ENCODE measurements around the gene PLXDC1.

PLXDC1 gene

DNA sequence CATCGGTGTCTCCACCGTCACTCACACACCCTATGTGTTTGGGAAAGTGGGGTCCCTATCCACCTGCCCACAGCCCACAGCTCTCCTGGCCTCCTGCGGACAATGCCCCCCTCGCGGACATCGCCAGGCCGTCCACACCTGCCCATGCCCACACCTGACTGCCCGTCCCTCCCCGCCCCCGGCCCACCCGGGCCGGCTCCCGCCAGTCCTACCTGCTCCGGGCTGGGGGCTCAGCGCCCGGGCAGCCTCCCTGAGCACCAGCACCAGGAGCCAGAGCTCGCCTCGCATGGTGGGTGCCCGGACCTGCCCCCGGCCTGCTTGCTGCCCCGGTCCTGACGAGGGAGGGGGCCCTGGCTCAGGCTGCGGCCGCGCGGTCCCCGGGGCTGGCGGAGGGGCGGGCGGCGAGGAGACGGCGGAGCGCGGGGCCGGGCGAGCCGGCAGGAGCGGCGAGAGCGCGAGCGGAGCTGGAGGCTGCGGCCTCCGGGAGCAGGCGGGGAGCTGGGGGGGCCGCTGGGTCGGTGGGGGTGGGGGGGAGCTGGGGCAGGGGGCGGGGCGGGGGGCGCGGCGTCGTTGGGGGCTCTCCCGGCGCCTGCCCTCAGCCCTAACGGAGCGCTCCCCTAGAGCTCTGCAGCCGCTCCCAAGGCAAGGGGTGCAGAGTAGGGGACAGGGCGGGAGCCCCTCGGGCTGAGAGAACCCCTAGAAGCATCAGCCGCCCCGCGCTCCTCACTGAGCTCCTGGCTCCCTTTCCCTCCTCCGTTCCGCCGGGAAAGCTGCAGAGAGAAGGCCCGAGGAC lies at the start of gene PLXDC1:
PLXDC1 (minus strand) TSS at position 488 of the 793 bp plus-strand sequence; CDS start at position 288, 200 bp downstream.
- H3K4me3 ChIP-seq (ENCODE audit: low read depth, low read length) = peak within 1 kb of the TSS; percentile 33
- no peak for DNase-seq (ENCODE audit: low read depth)

DNA sequence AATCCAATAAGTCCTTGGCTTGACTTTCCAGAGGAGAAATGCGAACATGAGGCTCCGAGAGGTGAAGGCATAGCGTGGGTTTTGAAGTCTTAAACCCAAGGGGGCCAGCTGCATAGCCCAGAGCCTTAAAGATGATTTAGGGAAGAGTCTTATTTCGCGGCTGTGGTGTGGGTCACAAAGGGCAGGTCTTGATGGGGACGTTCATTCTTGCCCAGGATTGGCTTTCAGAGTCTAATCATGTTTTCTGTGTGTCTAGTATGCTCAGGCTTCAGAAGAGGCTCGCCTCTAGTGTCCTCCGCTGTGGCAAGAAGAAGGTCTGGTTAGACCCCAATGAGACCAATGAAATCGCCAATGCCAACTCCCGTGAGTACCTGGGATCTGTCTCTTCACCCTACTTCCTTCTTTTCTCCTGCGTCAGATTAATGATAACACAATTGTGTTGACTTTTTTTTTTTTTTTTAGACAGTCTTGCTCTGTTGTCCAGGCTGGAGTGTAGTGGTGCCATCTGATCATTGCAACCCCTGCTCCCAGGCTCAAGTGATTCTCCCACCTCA lies 49.6 kb upstream of the PLXDC1 start:
- DNase-seq (ENCODE audit: low read depth) = no peak
- H3K4me3 ChIP-seq (ENCODE audit: low read depth, low read length) = peak overlapping the region; percentile 62

- no peak for DNase-seq (ENCODE audit: low read depth)
- H3K4me3 ChIP-seq (ENCODE audit: low read depth, low read length) = peak within 1 kb of the TSS; percentile 62
Observed at GRCh38 chr17:39200070-39200879, 48.8 kb upstream of the PLXDC1 start, which contains the start of gene RPL19. Gene RPL19 (plus strand): TSS chr17:39200283. CDS start chr17:39200345, 62 bp downstream.

DNA sequence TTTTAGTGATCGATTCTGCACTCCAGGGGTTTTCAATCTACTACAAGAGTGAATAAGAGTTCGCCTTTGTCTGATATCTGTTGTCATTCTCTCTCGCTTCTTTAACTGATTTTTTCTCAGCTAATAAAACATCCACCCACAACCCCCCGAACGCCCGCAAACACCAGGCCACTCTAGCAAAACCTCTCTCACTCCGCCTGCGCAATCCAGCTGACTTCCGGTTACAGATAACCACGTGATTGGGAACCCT lies 48.3 kb upstream of the PLXDC1 start:
- peak; percentile 84 for DNase-seq (ENCODE audit: low read depth)
- H3K4me3 ChIP-seq (ENCODE audit: low read depth, low read length) = peak overlapping the region; percentile 62

- no peak for DNase-seq (ENCODE audit: low read depth)
- H3K4me3 ChIP-seq (ENCODE audit: low read depth, low read length) = peak overlapping the region; percentile 90
Observed at GRCh38 chr17:39198186-39198566, 46.7 kb upstream of the PLXDC1 start.

- DNase-seq (ENCODE audit: low read depth) = peak; percentile 34
- H3K4me3 ChIP-seq (ENCODE audit: low read depth, low read length) = peak within 1 kb of the TSS; percentile 90
Observed at GRCh38 chr17:39197380-39198185, 46.1 kb upstream of the PLXDC1 start, which contains the start of gene CACNB1. Gene CACNB1 (minus strand): TSS chr17:39197669. CDS start chr17:39197495, 174 bp downstream.

DNA sequence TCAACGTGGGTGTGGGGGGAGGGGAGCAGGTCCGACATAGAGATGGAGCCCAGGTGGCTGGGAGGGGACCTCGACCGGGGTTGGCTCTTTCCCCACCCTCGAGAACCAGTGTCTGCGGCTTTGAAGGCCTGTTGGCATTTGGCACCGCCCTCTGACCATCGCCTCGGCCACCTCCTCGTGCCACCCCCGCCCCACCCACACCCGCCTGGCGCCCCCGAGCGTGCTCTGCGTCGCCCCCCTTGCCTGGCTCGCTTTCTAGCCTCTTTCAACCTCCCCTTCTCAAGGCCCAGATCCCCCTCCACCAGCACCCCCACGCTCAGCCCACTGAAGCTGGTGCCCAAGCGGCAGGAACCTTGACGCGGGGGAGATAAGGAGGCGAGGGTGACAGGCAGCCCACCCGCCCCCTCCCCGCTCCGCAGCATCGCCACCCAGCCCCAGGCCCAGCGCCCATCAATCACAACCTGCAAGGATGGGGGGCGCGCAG lies 45.4 kb upstream of the PLXDC1 start:
- DNase-seq (ENCODE audit: low read depth) = no peak
- peak overlapping the region; percentile 90 for H3K4me3 ChIP-seq (ENCODE audit: low read depth, low read length)

DNA sequence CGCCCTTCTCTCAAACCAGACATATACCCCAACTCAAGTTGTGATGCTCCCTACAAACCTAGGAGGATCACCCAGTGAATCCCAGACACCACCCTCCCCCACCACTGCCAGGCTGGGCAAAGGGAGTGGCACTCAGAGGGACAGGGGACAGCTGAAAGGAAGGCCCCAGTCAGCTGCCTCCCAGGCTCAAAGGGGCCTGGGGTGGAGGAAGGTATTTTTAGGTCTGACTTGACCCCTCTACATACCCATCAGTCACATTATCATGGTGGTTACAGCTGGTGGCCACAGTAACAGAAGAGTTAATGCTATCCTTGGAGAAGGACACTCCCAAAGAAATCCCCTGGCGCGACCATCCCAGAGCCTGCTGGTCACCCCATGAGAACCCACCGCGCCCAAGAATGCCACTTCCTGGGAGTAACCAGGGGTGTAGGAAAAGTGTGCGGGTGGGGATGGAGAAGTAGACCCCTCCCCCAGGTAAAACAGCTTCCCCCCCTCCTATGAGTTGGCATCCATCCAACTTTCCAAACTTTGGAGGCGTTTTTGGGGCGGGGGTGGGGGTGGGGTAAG lies 44.9 kb upstream of the PLXDC1 start:
- no peak for DNase-seq (ENCODE audit: low read depth)
- H3K4me3 ChIP-seq (ENCODE audit: low read depth, low read length) = peak overlapping the region; percentile 90

- H3K4me3 ChIP-seq (ENCODE audit: low read depth, low read length) = peak overlapping the region; percentile 90
Observed at GRCh38 chr17:39195568-39196160, 44.2 kb upstream of the PLXDC1 start.

DNA sequence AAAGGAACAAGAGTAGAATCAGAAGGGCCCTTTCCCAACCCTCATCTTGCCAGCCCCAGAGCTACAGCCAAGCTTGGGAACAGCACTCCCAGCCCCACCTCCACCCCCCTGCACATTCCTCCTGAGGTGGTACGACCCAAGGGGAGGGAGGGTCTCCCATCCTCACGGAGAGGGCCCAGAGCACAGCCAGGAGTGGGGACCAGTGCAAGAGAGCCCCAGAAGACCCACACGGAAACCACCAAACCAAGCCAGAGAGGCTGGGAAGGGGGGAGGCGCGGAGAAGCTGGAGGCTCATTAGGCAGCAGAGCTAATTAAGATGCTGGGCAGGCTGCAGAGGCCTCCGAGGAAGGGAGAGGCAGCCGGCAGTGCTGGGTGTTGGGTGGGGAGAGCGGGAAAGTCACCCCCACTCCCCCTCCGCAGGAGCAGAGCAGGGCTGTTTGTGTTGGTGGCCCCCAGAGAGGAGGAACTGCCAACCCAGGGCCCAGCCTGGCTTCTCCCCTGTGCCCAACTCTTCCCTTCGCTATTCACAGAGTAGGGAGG lies 43.6 kb upstream of the PLXDC1 start:
- DNase-seq (ENCODE audit: low read depth) = no peak
- H3K4me3 ChIP-seq (ENCODE audit: low read depth, low read length) = peak overlapping the region; percentile 90

More at GRCh38 chr17:39195568-39196160, 44.2 kb upstream of the PLXDC1 start:
- no peak for DNase-seq (ENCODE audit: low read depth)

- H3K4me3 ChIP-seq (ENCODE audit: low read depth, low read length) = peak overlapping the region; percentile 90
- DNase-seq (ENCODE audit: low read depth) = peak; percentile 20
Observed at GRCh38 chr17:39194089-39194984, 42.9 kb upstream of the PLXDC1 start.

DNA sequence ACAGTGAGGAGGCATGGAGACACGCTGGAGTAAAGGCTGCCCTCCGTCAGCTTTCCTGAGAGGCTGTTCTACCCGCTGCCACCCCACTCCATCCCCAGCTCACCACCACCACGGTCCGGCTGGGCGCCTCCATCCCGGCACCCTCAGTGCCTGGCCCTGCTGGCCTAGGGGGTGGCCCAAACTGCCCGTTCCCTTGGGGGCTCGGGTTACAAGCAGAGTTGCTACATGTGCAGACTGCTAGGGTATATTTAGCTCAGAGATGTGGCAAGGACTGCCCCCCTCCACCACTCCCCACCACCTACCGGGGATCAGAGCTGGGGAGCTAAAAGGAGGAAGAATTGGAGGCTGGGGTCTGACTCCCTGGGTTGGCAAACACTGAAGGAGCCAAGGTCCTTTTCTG lies 41.9 kb upstream of the PLXDC1 start:
- DNase-seq (ENCODE audit: low read depth) = no peak
- H3K4me3 ChIP-seq (ENCODE audit: low read depth, low read length) = no peak overlapping the region

DNA sequence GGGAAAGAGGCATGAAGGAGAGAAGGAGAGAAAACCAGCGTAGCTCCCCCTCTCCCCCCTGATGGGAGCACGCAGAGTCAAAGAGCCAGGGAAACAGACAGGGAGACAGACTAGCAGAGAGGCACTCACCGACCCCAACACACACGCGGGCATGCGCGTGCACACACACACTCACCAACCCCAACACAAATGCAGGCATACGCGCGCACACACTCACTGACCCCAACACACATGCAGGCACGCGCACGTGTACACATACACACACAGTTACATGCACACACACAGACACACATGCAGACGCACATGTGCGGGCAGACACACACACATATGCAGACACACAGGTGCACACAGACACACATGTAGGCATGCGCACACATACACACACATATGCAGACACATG lies 41.5 kb upstream of the PLXDC1 start:
- H3K4me3 ChIP-seq (ENCODE audit: low read depth, low read length) = no peak overlapping the region
- DNase-seq (ENCODE audit: low read depth) = no peak

DNA sequence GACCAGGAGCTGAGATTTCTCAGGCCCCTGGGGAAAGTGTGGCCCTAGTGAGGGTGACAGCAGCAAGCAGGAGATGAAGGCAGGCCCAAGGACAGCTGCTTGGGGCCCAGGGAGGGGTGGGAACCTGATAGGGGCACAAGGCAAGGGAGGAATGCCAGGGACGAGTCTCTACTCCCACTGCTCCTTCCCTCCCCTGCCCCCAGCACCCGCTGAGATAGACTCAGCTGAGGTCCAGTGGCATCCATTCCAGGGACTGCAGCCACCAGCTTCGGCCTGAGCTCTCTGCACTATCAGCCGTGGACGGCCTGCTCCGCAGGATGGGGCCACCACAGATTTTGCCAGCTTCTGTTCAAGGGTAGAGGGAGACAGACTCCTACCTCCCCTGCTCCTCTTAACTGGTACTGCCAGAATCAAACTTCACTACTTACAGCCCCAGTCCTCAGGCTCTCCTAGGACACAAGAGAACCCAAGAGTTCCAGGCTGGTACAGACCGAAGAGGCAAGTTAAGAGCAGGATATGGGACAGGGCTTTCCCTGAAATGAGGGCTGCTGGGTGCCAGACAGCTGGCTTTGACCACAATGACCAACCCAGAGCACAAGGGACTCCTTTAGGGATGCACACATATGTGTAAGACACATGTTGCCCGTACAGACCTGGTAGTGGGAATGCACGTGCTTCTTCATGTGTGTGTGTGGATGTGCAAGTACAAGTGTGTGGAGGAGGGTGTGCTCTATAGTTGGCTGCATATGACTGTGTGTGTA lies 40.5 kb upstream of the PLXDC1 start:
- no peak for DNase-seq (ENCODE audit: low read depth)
- H3K4me3 ChIP-seq (ENCODE audit: low read depth, low read length) = no peak overlapping the region

DNA sequence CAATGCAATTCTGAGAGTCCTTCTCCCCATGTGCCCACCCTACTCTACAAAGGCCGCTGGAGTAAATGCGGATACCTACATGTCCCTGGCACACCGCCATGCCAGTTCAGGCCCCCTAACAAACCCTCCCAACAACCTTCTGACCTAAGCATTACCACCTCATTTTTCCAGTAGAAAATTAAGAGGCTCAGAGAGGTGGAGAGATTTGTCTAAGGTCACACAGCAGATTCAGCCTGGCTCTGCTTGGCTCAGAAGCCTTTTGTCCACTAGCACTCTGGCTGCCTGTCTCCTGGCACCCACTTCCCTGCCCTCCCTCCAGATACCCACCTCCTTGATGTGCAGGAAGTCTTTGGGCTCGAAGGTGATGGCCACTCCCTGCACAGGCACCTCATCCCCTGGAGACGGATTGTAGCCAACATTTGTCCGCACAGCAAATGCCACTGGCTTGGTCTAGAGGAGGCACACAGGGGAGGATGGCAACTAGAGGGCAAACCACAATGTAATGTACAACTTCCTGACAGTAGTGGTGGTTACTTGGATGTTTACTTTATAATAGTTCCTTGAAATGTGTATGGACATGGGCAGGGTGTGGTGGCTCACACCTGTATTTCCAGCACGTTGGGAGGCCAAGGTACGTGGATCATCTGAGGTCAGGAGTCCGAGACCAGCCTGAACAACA lies 35.9 kb upstream of the PLXDC1 start:
- no peak overlapping the region for H3K4me3 ChIP-seq (ENCODE audit: low read depth, low read length)
- no peak for DNase-seq (ENCODE audit: low read depth)

DNA sequence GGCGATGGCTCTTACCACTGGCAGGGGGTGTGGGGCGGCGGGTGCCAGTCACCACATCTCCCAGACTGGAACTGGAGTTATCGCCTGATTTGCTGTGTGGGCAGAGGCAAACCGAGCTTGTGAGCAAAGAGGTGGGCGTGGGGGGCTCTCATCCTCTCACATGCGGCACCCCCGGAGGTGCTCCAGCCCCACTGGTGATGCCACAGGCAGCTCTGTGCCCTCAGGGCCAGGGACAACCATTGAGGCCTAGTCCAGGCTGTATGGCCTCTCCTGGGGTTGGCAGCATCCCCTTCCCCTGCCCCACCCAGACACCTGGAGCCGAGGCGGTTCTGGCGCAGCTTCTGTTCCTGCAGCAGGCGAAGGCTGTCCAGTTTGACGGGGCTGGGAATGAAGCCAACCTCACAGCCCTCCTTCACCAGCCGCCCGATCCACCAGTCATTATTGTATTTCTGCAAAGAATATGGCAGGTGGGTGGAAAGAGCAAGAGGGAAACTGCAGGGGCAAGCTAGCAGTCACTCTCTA lies 35.1 kb upstream of the PLXDC1 start:
- no peak for DNase-seq (ENCODE audit: low read depth)

More for the DNA sequence above, 35.1 kb upstream of the PLXDC1 start:
- H3K4me3 ChIP-seq (ENCODE audit: low read depth, low read length) = no peak overlapping the region

All from skeletal muscle cell (primary cell).